NCI-H128 (cell line): ENCODE results near the gene CLDN15.
A peak's percentile ranks its signal among the peaks of the same experiment; 100 is the strongest.
"Not testable (repeated sequence)": the region's sequence is repeated elsewhere in the genome, so short reads cannot be mapped to it uniquely, and the experiment has no call there.

ENCODE experiments used
- DNase-seq: peaks from one replicate; lab custom pipeline; 2025; ENCODE audit not compliant: unreplicated experiment; lab: John Stamatoyannopoulos, UW

Gene CLDN15

DNA sequence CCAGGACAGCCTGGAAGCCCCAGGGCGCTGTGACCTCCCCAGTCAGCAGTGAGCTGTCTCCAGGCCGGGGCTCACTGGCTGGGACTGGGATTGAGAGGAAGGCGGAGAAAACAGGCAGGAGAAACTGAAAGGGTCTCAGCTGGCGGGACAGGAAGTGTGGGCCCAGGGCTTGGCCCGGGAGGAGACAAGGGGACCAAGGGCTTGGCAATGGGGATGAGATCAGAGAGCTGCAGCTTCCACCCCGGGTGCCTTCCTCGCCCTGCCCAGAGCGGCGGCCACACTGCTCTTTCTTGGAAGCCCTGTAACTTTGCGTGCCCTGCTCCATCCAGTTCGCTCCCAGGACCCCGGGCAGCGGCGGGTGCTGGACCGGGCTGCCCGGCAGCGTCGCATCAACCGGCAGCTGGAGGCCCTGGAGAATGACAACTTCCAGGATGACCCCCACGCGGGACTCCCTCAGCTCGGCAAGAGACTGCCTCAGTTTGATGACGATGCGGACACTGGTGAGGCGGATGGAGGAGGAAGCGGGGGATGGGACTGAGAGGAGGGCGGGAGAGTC lies 15.2 kb downstream of the CLDN15 start:
- DNase-seq, result no peak

DNA sequence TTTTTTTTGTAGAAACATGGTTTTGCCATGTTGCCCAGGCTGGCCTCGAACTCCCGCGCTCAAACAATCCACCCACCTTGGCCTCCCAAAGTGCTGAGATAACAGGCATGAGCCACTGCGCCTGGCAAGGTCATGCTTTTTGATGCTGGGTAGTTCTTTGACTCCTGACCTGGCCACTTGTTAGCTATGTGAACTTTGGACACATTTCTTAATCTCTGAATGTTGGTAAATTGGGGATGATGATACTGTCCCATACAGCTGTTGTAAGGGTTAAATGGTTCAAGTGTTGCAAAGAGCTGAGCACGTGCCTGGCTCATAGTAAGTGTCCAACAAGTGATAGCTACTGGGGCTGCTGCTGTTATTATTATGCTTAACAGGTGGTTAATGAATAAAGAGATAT lies 17.3 kb downstream of the CLDN15 start:
- DNase-seq, result no peak

GRCh38 chr7:101218236-101219125 lies 19.1 kb downstream of the CLDN15 start:
- no peak for DNase-seq

GRCh38 chr7:101217388-101218235 lies 20.0 kb downstream of the CLDN15 start, which contains the start of the genes PLOD3 and ZNHIT1:
TSS of gene PLOD3 (minus strand) at chr7:101217581. CDS start at chr7:101217274, 307 bp downstream.
TSS of gene ZNHIT1 (plus strand) at chr7:101218165. CDS start at chr7:101218196, 31 bp downstream.
- DNase-seq, result peak; percentile 96

GRCh38 chr7:101216860-101217387 lies 20.7 kb downstream of the CLDN15 start:
- no peak for DNase-seq

- DNase-seq, result no peak
Observed at GRCh38 chr7:101216001-101216859, 21.4 kb downstream of the CLDN15 start.

- DNase-seq, result no peak
Observed at GRCh38 chr7:101212014-101212413, 25.6 kb downstream of the CLDN15 start.

- no peak for DNase-seq
Observed at GRCh38 chr7:101211501-101211900, 26.1 kb downstream of the CLDN15 start.

GRCh38 chr7:101210143-101210542 lies 27.5 kb downstream of the CLDN15 start:
- DNase-seq, result no peak

DNA sequence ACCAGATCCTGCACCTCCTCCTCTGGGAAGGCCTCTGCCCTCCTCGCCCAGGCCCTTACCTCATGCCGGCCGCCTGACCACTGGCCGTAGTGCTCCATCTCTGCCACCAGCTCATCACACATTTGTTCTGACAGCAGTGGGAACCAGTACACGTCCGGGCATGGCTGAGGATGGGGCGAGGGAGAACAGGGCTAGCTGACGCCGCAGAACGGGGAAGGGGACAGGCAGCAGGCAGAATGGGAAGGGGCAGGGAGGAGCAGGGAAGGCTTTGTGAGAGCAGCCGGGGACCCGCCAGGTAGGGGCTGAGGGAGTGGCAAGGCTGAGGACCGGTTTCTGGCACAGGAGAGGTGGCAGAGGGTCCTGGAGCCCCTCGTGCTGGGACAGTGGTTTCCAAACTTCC lies 28.8 kb downstream of the CLDN15 start:
- DNase-seq, result no peak

GRCh38 chr7:101207459-101207858 lies 30.1 kb downstream of the CLDN15 start:
- DNase-seq, result no peak

GRCh38 chr7:101206665-101207042 lies 30.9 kb downstream of the CLDN15 start:
- no peak for DNase-seq

DNA sequence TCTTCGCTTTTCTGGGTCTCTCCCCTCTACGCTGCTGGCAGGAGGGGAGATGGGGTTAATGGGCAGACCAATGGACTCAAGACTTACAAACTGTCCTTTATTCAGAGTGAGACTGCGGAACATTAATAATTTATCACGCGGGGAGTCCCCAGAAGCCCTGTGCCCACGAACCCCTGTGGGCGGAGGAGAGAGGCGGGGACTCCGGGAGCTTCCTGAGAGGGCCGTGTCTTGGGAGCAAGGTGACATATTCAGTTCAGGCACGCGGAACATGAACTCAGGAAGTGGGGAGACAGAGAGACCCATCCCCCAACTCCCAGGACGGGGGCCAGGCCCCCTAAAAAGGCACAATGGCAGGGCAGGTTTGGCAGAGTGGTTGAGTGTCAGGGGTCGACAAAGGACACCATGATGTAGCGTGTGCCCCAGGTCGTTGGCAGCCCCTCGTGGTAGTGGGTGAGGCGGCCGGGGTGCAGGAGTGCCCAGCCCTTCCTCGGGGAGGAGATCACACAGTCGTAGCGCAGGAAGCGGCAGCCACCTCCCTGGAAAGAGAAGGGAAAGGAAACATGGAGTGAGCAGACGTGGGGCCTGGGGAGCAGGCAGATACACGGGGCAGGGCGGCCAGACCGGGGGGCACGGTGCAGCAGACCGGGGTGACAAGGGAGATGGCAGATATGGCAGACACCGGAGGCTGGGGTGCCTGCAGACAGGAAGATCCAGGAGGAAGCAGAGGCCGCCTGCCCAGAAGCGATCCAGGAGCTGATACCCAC lies 31.5 kb downstream of the CLDN15 start:
- no peak for DNase-seq

GRCh38 chr7:101203740-101204738 lies 33.6 kb downstream of the CLDN15 start:
- not testable (repeated sequence) for DNase-seq

DNA sequence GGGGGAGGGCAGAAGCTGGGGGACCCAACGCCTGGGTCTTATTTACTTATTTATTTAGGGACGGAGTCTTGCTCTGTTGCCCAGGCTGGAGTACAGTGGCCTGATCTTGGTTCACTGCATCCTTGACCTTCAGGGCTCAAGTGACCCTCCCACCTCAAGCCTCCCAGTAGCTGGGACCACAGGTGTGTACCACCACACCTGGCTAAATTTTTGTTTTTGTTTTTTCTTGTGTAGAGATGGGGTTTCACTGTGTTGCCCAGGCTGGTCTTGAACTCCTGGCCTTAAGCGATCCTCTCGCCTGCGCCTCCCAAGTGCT lies 35.0 kb downstream of the CLDN15 start:
- DNase-seq, result no peak

DNA sequence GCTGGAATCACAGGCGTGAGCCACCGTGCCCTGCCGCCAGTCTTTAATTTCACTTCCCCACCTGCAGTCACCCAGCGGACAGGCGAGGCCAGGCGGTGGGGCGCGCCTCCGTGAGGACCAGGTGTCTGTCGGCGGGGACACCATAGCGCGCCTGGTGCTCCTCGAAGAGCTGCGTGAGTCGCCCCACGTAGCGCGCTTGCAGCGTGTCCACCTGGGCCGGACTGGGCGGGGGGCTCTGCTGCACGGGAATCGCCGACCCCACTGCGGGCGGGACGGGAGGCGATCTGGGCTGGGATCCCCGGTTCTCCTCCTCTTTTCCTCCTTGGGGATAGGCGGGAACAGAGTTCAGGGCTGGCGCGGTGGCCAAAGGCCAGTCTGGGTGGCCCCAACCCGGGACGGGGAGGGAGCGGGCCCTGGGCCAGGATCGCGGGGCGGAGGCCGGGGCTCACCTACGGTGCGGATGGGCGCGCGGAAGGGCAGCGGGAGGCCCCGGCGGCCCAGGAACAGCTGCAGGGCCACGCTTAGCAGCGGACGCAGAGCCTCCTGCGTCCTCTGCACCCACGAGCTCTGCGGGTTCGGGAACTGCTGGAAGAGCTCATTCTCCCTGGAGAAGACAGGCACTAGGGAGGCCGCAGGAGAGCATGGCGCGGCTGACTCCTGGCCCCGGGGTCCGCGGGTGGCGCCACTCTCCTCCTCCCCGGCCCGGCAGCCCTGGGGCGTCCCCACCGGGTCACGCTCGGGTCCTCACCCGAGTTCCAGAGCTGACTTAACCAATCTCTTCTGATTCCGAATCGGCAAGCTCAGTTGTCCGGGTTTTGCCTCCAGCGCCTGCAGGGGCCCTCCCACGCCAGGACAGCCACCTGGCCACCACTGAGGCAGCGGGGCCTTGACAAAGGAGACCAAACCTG lies 35.7 kb downstream of the CLDN15 start:
- no peak for DNase-seq

DNA sequence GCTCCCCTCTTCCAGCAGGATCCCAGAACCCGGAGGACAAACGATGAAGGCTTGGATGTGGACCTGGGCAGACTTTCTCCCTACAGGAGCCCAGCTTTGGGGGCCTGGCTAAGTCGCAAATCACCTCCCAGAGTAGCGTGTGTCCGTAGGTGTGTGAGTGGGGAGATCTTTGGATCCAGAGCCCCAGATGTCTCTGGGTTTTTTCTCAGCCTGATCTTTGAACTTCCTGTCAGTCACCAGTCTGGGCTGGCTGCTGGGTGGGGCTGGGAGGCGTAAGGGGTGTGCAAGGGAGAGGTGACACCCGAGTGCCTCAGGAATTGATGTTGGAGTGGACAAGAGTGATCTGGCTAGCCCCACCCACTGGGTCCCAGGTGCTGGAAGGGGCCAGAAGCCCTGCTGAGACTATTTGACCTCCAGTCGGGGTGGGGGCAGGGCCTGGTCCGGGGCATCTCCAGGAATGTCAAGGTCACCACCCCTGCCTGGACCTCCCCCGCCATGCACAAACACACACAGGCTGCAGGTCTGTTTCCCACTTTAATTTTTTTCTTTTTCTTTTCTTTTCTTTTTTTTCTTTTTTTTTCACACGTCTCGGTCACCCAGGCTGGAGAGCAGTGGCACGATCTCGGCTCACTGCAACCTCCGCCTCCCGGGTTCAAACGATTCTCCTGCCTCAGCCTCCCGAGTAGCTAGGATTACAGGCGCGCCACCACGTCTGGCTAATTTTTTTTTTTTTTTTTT lies 36.6 kb downstream of the CLDN15 start, which contains the start of gene MOGAT3:
Gene MOGAT3, minus strand, starts transcription at position 175 of the 738 bp plus-strand sequence. CDS start 182 bp downstream, outside the sequence.
- no peak for DNase-seq
